SU-DHL-6 (cell line): Measurements from ENCODE around the gene COBL.

ENCODE experiments used
- EZH2phosphoT487 ChIP-seq: fragments of 200-600 bp; sonication (generic), shearing (Covaris generic); conservative IDR thresholded peaks from 2 replicates; pipeline ENCODE4 v1.6.1; 2018; ENCODE audit warnings: mild to moderate bottlenecking, antibody characterized with exemption, low read length, moderate library complexity, mixed read lengths
- TF ChIP-seq, protein P1 (sequence below): fragments of 200-600 bp; sonication (generic); IDR thresholded peaks from one replicate; pipeline ENCODE4 v1.5.1; 2017; ENCODE audit warnings: antibody characterized with exemption, mild to moderate bottlenecking, low read length, moderate library complexity; ENCODE audit not compliant: insufficient read depth, poor library complexity, severe bottlenecking

DNA sequence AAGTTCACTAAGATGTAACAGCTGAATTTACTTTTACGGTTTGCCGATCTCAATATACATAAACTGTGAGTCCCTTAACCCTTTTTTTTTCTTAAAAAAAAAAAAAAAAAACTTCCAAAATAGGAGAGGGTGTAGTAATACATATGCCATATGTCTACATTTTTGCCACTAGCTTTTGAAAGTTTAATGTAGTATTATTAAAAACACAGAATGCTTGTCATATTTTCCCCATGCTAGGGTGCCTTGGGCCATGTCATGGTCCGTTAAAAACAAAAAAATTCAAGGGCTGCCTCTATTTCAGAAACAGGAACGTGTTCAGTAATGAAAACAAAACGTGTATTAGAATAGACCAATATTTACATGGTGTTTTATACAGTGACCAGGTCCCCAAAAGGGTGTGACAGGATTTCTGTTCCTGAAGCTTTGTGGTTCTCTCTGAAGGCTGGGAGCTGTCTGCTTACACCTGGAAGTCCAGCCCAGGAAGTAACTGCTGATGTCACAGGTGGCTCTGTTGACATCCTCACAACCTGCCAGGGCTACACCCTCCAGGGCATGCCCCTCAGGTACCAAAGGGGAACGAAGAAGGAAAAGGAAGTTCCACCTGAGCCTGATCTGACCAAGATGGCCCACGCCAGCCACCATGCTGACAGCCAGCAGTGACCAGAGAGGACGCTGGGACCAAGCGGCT, 79.0 kb downstream of the COBL start:
- TF ChIP-seq, protein P1, sequence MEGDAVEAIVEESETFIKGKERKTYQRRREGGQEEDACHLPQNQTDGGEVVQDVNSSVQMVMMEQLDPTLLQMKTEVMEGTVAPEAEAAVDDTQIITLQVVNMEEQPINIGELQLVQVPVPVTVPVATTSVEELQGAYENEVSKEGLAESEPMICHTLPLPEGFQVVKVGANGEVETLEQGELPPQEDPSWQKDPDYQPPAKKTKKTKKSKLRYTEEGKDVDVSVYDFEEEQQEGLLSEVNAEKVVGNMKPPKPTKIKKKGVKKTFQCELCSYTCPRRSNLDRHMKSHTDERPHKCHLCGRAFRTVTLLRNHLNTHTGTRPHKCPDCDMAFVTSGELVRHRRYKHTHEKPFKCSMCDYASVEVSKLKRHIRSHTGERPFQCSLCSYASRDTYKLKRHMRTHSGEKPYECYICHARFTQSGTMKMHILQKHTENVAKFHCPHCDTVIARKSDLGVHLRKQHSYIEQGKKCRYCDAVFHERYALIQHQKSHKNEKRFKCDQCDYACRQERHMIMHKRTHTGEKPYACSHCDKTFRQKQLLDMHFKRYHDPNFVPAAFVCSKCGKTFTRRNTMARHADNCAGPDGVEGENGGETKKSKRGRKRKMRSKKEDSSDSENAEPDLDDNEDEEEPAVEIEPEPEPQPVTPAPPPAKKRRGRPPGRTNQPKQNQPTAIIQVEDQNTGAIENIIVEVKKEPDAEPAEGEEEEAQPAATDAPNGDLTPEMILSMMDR = no peak
- TF ChIP-seq EZH2phosphoT487 = no peak
